GM23338 (cell line): ENCODE data around the gene REG4. TPM values are rescaled to one million over a fixed set of nuclear protein-coding genes. Genes with fewer than 3 reads are reported as not detected.

ENCODE experiments used
- ATAC-seq: fragments of 200-7000 bp; cut with Tn5 transposase; 3 replicates; pipeline ENCODE4 v1.9.1; 2020
- DNase-seq: peaks from one replicate; pipeline ENCODE4 v3.0.0-alpha.2; 2015; ENCODE audit warnings: low spot score
- H2AFZ ChIP-seq: fragments of 200-600 bp; sonication (generic); 2 replicates; pipeline ENCODE4 v1.8.0; 2016; ENCODE audit warnings: antibody characterized with exemption, mild to moderate bottlenecking, moderate library complexity
- H3F3A ChIP-seq: fragments of 200-600 bp; sonication (generic); replicated peaks from 2 replicates; pipeline ENCODE4 v1.8.0; 2017; ENCODE audit warnings: antibody characterized with exemption, mixed run types, low read depth
- H3K27ac ChIP-seq: fragments of 200-600 bp; sonication (generic); 2 replicates; pipeline ENCODE4 v1.6.1; 2016; ENCODE audit warnings: low read depth
- H3K27me3 ChIP-seq: fragments of 200-600 bp; sonication (generic); 2 replicates; pipeline ENCODE4 v1.8.0; 2016; ENCODE audit warnings: mild to moderate bottlenecking, mixed run types, moderate library complexity; ENCODE audit not compliant: insufficient read depth
- H3K36me3 ChIP-seq: fragments of 200-600 bp; sonication (generic); 2 replicates; pipeline ENCODE4 v1.8.0; 2016; ENCODE audit warnings: mild to moderate bottlenecking; ENCODE audit not compliant: insufficient read depth
- H3K4me1 ChIP-seq: fragments of 200-600 bp; sonication (generic); 2 replicates; pipeline ENCODE4 v1.8.0; 2016; ENCODE audit warnings: mild to moderate bottlenecking, moderate library complexity; ENCODE audit not compliant: insufficient read depth
- H3K4me2 ChIP-seq: fragments of 200-600 bp; sonication (generic); 2 replicates; pipeline ENCODE4 v1.7.1; 2017; ENCODE audit warnings: mixed run types
- H3K4me3 ChIP-seq: fragments of 200-600 bp; sonication (generic); 2 replicates; pipeline ENCODE4 v1.6.1; 2016; ENCODE audit warnings: mixed run types
- H3K79me2 ChIP-seq: fragments of 200-600 bp; sonication (generic); replicated peaks from 2 replicates; pipeline ENCODE4 v1.8.0; 2017; ENCODE audit warnings: mild to moderate bottlenecking; ENCODE audit not compliant: insufficient read depth
- H3K9me2 ChIP-seq: fragments of 200-600 bp; sonication (generic); 2 replicates; pipeline ENCODE4 v1.8.0; 2017; ENCODE audit not compliant: insufficient read depth
- H4K20me1 ChIP-seq: fragments of 200-600 bp; sonication (generic); replicated peaks from 2 replicates; pipeline ENCODE4 v1.8.0; 2017; ENCODE audit warnings: mild to moderate bottlenecking; ENCODE audit not compliant: insufficient read depth
- H3K27ac Mint-ChIP-seq: 2 replicates; pipeline ENCODE4 v1.8.0; 2020; ENCODE audit warnings: inconsistent platforms, mild to moderate bottlenecking, moderate library complexity, mixed read lengths
- H3K27me3 Mint-ChIP-seq: 3 replicates; pipeline ENCODE4 v1.8.0; 2022; ENCODE audit warnings: low read depth, mild to moderate bottlenecking, moderate library complexity, mixed read lengths, inconsistent platforms; ENCODE audit not compliant: insufficient read depth, poor library complexity
- H3K36me3 Mint-ChIP-seq: 3 replicates; pipeline ENCODE4 v1.8.0; 2021; ENCODE audit warnings: low read depth, mild to moderate bottlenecking, inconsistent platforms, moderate library complexity, mixed read lengths
- H3K4me1 Mint-ChIP-seq: 3 replicates; pipeline ENCODE4 v1.8.0; 2020; ENCODE audit warnings: mild to moderate bottlenecking, inconsistent platforms, mixed read lengths
- H3K4me3 Mint-ChIP-seq: 3 replicates; pipeline ENCODE4 v1.8.0; 2021; ENCODE audit warnings: moderate library complexity, mild to moderate bottlenecking, inconsistent platforms, mixed read lengths
- H3K9me3 Mint-ChIP-seq: 3 replicates; pipeline ENCODE4 v1.8.0; 2020; ENCODE audit warnings: moderate library complexity, mild to moderate bottlenecking, inconsistent platforms, mixed read lengths
- CREB1 ChIP-seq: fragments of 250-450 bp; sonication (Bioruptor Pico); IDR thresholded peaks from 2 replicates; pipeline ENCODE4 v1.5.0; 2020; ENCODE audit warnings: low read depth, mild to moderate bottlenecking, moderate library complexity
- EZH2 ChIP-seq: fragments of 200-600 bp; sonication (generic); IDR thresholded peaks from one replicate; pipeline ENCODE4 v1.8.0; 2017; ENCODE audit warnings: antibody characterized with exemption, mild to moderate bottlenecking, low read depth; ENCODE audit not compliant: unreplicated experiment
- JUNB ChIP-seq: IDR thresholded peaks from one replicate; pipeline ENCODE4 v1.6.1; 2016; ENCODE audit warnings: antibody characterized with exemption; ENCODE audit not compliant: unreplicated experiment
- NANOG ChIP-seq: IDR thresholded peaks from 2 replicates; pipeline ENCODE4 v1.6.1; 2016; ENCODE audit warnings: antibody characterized with exemption, borderline replicate concordance
- POLR2AphosphoS5 ChIP-seq: IDR thresholded peaks from 2 replicates; pipeline ENCODE4 v1.6.1; 2016; ENCODE audit warnings: antibody characterized with exemption, low read depth
- STAT1 ChIP-seq: IDR thresholded peaks from one replicate; pipeline ENCODE4 v1.6.1; 2016; ENCODE audit warnings: antibody characterized with exemption; ENCODE audit not compliant: unreplicated experiment
- ZNF114 ChIP-seq: fragments of 250-450 bp; sonication (Bioruptor Pico); IDR thresholded peaks from 2 replicates; pipeline ENCODE4 v1.5.0; 2020; ENCODE audit warnings: mild to moderate bottlenecking, moderate library complexity
- ZNF331 ChIP-seq: fragments of 250-450 bp; sonication (Bioruptor Pico); IDR thresholded peaks from 2 replicates; pipeline ENCODE4 v1.5.0; 2020; ENCODE audit warnings: low read depth, mild to moderate bottlenecking, moderate library complexity
- polyA plus RNA-seq: library from polyadenylated mRNA; unstranded; fragments of >200 nt; fragmentation: Nextera tagmentation; extraction: Ambion mirVana; gene quantifications from 2 replicates; pipeline ENCODE4 v1.2.1, GENCODE V29; 2016
- total RNA-seq: library from RNA; depleted of rRNA; stranded (reverse); fragments of >200 nt; shearing (Covaris generic); gene quantifications from 2 replicates; pipeline ENCODE4 v1.2.3, GENCODE V29; 2014
- TF ChIP-seq, protein P1 (sequence below): fragments of 250-450 bp; sonication (Bioruptor Pico); IDR thresholded peaks from 2 replicates; pipeline ENCODE4 v1.5.0; 2020; ENCODE audit warnings: mild to moderate bottlenecking, moderate library complexity
- TF ChIP-seq, protein P2 (sequence below): IDR thresholded peaks from 2 replicates; pipeline ENCODE4 v1.6.1; 2016; ENCODE audit warnings: antibody characterized with exemption
- TF ChIP-seq, protein P3 (sequence below): IDR thresholded peaks from one replicate; pipeline ENCODE4 v1.6.1; 2018; ENCODE audit warnings: antibody characterized with exemption; ENCODE audit not compliant: unreplicated experiment

REG4 gene
- total and polyA plus RNA-seq, 2 experiments from 2014 or later = not detected

DNA sequence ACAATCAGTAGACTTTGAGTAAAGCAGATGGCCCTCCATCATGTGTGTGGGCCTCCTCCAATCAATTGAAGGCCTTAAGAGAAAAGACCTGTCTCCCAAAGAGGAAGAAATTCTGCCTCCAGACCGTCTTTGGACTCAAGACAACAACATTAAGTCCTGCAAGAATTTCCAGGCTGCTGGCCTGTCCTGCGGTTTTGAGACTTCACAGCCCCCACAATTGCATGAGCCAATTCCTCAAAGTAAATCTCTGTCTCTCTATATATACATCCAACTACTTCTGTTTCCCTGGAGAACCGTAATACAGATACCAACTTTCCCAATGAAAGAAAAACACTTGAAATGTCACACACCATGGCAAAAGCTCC, 16.4 kb downstream of the REG4 start:
- H3K4me1 ChIP-seq = no peaks in the 10 kb centered on the region
- no peaks in the 10 kb centered on the region for H3K4me1 Mint-ChIP-seq
- H2AFZ ChIP-seq = no peak overlapping the region
- H3K9me2 ChIP-seq = no peaks in the 10 kb centered on the region
- H3K36me3 Mint-ChIP-seq = no peaks in the 10 kb centered on the region
- no peak overlapping the region for H3K4me3 Mint-ChIP-seq
- H3K27me3 Mint-ChIP-seq = peaks cover 2% of the 10 kb centered on the region
- H3K27me3 ChIP-seq = no peaks in the 10 kb centered on the region
- H3K4me3 ChIP-seq = no peak overlapping the region
- no peak overlapping the region for H3K27ac Mint-ChIP-seq
- no peaks in the 10 kb centered on the region for H3K36me3 ChIP-seq
- H3K9me3 Mint-ChIP-seq = no peaks in the 10 kb centered on the region
- DNase-seq = no peak
- no peak for ATAC-seq
- H3F3A ChIP-seq = no peaks in the 10 kb centered on the region
- no peak overlapping the region for H3K27ac ChIP-seq
- no peak overlapping the region for H3K4me2 ChIP-seq
- H4K20me1 ChIP-seq = no peaks in the 10 kb centered on the region
- no peak for TF ChIP-seq NANOG
- TF ChIP-seq, protein P1, sequence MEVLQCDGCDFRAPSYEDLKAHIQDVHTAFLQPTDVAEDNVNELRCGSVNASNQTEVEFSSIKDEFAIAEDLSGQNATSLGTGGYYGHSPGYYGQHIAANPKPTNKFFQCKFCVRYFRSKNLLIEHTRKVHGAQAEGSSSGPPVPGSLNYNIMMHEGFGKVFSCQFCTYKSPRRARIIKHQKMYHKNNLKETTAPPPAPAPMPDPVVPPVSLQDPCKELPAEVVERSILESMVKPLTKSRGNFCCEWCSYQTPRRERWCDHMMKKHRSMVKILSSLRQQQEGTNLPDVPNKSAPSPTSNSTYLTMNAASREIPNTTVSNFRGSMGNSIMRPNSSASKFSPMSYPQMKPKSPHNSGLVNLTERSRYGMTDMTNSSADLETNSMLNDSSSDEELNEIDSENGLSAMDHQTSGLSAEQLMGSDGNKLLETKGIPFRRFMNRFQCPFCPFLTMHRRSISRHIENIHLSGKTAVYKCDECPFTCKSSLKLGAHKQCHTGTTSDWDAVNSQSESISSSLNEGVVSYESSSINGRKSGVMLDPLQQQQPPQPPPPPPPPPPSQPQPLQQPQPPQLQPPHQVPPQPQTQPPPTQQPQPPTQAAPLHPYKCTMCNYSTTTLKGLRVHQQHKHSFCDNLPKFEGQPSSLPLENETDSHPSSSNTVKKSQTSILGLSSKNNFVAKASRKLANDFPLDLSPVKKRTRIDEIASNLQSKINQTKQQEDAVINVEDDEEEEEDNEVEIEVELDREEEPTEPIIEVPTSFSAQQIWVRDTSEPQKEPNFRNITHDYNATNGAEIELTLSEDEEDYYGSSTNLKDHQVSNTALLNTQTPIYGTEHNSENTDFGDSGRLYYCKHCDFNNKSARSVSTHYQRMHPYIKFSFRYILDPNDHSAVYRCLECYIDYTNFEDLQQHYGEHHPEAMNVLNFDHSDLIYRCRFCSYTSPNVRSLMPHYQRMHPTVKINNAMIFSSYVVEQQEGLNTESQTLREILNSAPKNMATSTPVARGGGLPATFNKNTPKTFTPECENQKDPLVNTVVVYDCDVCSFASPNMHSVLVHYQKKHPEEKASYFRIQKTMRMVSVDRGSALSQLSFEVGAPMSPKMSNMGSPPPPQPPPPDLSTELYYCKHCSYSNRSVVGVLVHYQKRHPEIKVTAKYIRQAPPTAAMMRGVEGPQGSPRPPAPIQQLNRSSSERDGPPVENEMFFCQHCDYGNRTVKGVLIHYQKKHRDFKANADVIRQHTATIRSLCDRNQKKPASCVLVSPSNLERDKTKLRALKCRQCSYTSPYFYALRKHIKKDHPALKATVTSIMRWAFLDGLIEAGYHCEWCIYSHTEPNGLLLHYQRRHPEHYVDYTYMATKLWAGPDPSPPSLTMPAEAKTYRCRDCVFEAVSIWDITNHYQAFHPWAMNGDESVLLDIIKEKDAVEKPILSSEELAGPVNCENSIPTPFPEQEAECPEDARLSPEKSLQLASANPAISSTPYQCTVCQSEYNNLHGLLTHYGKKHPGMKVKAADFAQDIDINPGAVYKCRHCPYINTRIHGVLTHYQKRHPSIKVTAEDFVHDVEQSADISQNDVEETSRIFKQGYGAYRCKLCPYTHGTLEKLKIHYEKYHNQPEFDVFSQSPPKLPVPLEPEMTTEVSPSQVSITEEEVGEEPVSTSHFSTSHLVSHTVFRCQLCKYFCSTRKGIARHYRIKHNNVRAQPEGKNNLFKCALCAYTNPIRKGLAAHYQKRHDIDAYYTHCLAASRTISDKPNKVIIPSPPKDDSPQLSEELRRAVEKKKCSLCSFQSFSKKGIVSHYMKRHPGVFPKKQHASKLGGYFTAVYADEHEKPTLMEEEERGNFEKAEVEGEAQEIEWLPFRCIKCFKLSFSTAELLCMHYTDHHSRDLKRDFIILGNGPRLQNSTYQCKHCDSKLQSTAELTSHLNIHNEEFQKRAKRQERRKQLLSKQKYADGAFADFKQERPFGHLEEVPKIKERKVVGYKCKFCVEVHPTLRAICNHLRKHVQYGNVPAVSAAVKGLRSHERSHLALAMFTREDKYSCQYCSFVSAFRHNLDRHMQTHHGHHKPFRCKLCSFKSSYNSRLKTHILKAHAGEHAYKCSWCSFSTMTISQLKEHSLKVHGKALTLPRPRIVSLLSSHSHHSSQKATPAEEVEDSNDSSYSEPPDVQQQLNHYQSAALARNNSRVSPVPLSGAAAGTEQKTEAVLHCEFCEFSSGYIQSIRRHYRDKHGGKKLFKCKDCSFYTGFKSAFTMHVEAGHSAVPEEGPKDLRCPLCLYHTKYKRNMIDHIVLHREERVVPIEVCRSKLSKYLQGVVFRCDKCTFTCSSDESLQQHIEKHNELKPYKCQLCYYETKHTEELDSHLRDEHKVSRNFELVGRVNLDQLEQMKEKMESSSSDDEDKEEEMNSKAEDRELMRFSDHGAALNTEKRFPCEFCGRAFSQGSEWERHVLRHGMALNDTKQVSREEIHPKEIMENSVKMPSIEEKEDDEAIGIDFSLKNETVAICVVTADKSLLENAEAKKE (CRISPR knock-in tag) = no peak
- TF ChIP-seq, protein P2, sequence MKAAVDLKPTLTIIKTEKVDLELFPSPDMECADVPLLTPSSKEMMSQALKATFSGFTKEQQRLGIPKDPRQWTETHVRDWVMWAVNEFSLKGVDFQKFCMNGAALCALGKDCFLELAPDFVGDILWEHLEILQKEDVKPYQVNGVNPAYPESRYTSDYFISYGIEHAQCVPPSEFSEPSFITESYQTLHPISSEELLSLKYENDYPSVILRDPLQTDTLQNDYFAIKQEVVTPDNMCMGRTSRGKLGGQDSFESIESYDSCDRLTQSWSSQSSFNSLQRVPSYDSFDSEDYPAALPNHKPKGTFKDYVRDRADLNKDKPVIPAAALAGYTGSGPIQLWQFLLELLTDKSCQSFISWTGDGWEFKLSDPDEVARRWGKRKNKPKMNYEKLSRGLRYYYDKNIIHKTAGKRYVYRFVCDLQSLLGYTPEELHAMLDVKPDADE = no peak
- TF ChIP-seq EZH2 = no peak
- no peak for TF ChIP-seq JUNB
- no peak for TF ChIP-seq STAT1
- TF ChIP-seq ZNF331 = no peak
- TF ChIP-seq ZNF114 (CRISPR knock-in tag) = no peak
- TF ChIP-seq POLR2AphosphoS5 = no peak
- TF ChIP-seq, protein P3, sequence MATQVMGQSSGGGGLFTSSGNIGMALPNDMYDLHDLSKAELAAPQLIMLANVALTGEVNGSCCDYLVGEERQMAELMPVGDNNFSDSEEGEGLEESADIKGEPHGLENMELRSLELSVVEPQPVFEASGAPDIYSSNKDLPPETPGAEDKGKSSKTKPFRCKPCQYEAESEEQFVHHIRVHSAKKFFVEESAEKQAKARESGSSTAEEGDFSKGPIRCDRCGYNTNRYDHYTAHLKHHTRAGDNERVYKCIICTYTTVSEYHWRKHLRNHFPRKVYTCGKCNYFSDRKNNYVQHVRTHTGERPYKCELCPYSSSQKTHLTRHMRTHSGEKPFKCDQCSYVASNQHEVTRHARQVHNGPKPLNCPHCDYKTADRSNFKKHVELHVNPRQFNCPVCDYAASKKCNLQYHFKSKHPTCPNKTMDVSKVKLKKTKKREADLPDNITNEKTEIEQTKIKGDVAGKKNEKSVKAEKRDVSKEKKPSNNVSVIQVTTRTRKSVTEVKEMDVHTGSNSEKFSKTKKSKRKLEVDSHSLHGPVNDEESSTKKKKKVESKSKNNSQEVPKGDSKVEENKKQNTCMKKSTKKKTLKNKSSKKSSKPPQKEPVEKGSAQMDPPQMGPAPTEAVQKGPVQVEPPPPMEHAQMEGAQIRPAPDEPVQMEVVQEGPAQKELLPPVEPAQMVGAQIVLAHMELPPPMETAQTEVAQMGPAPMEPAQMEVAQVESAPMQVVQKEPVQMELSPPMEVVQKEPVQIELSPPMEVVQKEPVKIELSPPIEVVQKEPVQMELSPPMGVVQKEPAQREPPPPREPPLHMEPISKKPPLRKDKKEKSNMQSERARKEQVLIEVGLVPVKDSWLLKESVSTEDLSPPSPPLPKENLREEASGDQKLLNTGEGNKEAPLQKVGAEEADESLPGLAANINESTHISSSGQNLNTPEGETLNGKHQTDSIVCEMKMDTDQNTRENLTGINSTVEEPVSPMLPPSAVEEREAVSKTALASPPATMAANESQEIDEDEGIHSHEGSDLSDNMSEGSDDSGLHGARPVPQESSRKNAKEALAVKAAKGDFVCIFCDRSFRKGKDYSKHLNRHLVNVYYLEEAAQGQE = no peak
- TF ChIP-seq CREB1 (CRISPR knock-in tag) = no peak
- no peaks in the 10 kb centered on the region for H3K79me2 ChIP-seq
